GM21423 (cell line): ENCODE results near the gene STK4.

Source experiments
- ATAC-seq: cut with Tn5 transposase; IDR thresholded peaks from one replicate; pipeline ENCODE4 v1.9.1; 2021; ENCODE audit warnings: mild to moderate bottlenecking, moderate library complexity; ENCODE audit not compliant: unreplicated experiment

The STK4 gene

DNA sequence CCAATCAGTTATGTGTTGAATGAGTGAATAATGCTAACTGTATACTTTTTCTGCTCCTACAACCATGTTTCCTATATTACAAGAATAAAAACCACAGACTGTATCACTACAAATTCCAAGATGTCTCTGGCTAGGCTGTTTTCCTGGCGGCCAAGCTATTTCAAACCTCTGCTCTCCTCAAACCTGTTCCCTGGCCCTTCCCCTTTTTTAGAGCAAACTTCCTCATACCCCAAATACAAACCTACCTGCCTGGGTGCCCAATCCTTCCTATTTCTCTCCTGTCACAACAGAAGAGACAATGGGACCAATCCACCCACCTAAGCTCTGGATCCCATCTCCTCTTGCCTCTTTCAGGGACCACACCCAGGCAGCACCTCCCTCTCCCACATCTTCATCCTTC, 13.6 kb upstream of the STK4 start:
- ATAC-seq, result no peak

- no peak for ATAC-seq
Observed at GRCh38 chr20:44954211-44954610, 12.1 kb upstream of the STK4 start.

- no peak for ATAC-seq
Observed at GRCh38 chr20:44955270-44955669, 11.0 kb upstream of the STK4 start.

DNA sequence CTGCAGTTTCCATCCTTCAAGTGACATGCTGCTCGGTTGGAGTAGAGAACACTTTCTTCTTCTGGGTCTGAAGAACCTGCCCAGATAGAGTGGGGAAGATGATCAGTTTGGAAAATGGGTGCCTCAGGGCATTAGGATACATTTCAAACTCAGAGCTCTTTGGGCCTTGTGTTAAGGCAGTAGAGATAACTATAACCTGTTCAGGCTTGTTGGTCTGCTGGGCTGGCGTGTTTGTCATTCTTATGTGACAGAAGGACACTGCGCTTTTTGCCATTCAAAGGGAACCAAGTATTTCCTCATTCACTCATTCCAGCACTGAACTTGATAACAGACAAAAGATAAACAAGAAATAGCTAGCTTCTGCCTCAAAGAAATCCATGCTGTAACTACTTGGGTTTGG, 9.9 kb upstream of the STK4 start:
- ATAC-seq, result no peak

DNA sequence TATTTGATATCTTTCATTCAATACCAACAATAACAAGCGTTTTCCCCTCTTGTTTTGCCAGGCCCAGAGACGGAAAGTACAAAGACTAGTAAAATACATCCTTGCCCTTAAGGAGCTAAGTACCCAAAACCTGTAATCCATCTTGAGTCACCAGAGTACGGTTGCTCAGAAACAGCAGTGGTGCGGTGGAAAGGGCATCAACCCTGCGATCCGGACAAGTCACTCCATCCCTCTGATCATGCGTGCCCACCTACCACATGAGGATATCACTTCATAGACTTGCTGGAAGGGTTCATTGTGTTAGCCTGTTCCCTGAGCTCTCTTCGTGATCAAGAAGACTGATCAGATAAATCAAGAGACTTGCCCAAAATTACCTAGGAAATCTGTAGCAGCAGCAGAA, 8.0 kb upstream of the STK4 start:
- no peak for ATAC-seq

- ATAC-seq, result no peak
Observed at GRCh38 chr20:44959082-44959637, 7.2 kb upstream of the STK4 start.

GRCh38 chr20:44959638-44960102, 6.6 kb upstream of the STK4 start:
- ATAC-seq, result peak; percentile 6

DNA sequence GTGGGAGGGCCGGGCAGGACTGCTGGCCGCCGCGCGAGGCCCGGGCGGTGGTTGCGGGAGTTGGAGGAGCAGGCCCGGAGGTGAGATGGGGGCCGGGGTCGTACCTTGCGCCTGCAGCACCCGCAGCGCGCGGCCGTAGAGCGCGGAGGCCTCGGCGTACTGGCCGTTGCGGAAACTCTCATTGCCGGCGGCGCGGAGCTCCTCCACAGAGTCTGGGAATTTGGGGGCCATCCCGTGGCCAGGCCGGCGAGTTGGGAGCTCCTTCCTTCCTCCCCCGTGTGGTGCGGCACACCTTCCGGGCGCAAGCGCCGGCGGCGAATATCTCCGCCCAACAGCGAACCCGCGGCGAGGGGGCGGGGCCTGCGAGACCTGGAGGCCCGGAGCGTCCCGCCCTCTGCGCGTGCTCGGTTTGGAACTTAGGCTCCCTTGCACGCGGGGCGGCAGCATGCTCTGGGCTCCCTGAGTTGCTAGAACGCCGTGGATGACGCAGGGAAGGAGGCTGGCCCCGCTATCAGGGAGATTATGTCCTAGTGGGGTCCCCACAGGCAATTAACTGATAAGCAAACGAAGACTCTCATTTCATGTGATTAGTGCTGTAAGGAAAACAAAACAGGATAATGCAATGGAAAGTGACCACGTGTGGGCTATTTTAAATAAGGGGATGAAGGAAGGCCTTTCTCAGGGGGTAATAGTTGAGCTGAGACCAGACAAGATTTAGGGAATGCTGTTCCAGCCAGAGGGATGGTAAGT, 6.0 kb upstream of the STK4 start, which contains the start of gene TOMM34:
TOMM34 (minus strand) TSS at position 295 of the 750 bp plus-strand sequence; CDS start at position 231, 64 bp downstream.
- peak; percentile 90 for ATAC-seq

GRCh38 chr20:44961011-44961869, 5.1 kb upstream of the STK4 start:
- ATAC-seq, result no peak

GRCh38 chr20:44961870-44962267, 4.4 kb upstream of the STK4 start:
- ATAC-seq, result no peak

DNA sequence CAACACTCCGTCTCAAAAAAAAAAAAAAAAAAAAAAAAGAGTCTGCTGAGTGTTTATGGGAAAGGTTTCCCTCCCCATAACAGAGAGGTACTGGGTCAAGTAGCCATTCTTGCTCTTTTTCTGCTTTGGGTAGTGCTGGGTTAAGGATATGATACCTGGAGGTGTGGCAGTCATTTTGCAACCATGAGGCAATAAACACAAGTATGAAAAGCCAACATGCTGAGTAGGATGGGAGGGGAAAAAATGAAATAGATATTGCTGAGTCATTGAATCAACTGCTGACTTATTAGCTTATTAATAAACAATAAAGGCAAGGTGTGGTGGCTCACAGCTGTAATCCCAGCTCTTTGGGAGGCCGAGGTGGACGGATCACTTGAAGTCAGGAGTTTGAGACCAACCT, 3.8 kb upstream of the STK4 start:
- ATAC-seq, result no peak

- ATAC-seq, result no peak
Observed at GRCh38 chr20:44963325-44964215, 2.7 kb upstream of the STK4 start.

- no peak for ATAC-seq
Observed at GRCh38 chr20:44965651-44966029, 672 bp upstream of the STK4 start.

DNA sequence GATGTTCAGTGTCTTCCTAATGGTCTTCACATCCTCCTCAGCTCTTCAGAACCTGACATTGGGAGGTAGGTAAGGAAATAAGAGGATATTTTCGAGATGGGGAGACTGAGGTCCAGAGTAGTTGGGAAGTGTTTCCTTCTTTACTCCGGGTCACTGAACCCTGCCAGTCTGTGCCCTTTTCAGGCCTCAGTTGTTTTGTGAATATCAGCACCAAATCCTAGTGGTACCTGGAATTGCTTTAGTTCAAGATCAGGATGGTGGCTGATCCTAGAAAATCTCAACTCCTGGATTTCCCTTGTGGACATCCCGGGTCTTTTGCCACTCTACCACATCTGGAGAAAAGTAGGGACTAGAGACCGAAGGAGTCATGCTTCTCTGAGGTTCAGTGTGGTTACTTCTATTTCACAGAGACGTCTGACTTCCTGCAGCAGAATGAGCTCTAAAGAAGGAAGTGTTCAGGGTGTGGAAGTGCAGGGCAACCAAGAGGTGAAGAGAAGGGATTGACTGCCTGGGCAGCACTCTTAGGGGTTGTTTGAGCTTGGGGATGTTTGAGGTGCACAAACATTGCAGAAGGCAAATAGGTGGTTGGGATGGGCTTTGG, 995 bp downstream of the STK4 start:
- no peak for ATAC-seq

DNA sequence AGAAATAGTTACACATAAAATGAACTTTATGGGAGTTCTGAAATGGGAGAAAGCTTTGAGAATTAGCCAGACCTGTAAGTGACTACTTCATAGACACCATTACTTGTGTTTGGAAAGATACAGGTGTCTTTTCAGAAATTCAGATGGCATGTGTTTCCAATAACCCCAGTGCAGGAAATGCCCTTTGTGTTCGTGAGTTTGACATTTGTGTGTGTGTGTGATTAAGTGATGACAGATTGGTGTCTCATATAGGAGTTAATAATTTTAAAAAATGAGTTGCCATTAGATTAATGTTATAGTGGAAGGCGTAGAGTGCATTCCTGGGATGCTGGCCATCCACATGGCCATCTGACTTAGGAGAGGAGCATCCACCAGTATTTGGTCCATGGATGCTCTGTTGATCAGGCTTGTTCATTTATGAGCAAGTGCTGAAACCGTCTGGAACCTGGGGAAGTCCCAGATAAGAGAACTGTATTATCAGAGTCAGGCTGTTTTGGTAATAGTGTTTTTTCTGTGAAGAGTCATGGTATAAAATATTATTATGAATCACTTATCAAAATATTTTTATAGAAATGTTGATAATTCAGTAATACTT, 3.1 kb downstream of the STK4 start:
- no peak for ATAC-seq

GRCh38 chr20:44970243-44970757, 4.0 kb downstream of the STK4 start:
- ATAC-seq, result no peak

DNA sequence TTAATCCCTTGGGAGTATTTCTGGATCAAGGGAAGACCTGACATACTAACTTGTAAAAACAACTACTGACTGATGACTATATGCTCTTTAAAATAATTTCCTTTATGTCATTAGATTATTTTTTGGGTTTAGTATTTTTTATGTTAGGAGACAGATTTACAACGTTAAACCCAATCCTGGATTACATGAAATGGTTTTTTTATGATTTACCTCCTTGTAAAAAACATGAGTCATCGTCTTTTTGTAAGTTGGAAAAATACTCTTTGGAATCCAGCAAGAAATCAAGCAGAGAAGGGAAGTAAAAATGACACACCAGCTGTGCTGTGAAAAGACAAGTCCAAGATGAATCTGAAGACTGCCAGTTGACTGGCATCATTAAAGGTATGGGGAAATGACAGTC, 6.7 kb downstream of the STK4 start:
- no peak for ATAC-seq

DNA sequence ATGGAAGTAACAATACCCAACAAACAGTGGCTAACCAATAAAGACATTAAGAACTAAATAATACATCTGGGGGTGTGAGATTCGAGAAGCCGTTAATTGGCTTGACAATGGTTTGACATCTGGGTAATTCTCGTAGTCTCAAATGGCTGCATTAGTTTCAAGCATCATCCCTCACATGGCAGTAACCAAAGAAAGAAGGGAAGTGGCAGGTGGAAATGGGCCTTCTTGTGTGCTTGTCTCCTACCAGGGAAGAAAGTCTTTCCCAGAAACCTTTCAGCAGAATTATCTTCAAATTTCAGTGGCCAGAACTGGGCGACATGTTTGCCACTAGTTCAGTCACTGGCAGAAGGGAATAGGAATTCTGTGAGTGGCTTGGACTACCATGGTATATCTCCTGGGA, 10.4 kb downstream of the STK4 start:
- no peak for ATAC-seq

DNA sequence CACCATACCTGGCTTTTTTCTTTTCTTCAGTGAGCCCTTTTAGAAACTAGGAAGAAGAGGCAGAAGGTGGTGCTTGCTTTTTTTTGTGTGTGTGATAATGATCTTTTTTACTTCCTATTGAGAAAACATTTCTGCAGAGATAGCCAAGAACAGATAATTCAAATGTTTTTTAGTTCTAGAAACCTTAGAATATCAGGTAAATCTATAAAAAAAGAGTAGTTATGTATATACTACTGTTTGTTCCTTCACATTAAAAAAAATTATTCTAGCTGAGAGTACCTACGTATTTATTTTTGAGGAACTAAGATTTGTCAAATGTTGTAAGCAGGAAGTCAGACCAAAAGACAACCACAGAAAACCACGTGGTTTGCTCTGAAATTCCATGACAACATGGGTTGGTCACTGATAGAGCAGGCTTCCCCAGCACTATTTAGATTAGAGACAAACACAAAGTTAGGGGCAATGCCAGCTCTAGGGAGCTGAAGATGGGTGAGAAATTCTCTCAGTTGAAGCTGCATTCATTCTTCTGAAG, 12.8 kb downstream of the STK4 start:
- peak; percentile 87 for ATAC-seq
